IPS-NIHi11 (cell line): ENCODE measurements around the gene FAM107B.
"Not testable (repeated sequence)": the region's sequence is repeated elsewhere in the genome, so short reads cannot be mapped to it uniquely, and the experiment has no call there.

ENCODE experiments used
- DNase-seq: peaks from one replicate; pipeline ENCODE4 v3.0.0; 2012; ENCODE audit warnings: mixed read lengths, low spot score

Gene FAM107B

DNA sequence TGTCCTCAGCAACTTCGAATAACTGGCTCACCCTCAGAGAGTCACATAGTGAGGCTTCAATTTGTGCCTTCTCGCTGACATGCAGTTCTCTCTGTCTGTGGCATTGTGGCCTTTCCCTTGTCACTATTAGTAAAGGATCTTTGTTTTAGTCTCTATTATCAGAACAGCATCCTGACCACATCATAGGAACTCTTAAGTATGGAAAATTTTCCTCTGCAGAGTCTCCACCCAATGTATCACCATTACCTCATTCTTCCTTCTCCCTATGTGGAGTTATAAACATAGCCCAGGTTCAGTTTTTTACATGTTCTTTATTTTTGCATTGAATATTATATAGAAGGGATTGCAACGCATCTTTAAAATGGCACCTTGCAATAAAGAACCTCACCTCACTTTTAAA lies 112.9 kb downstream of the FAM107B start:
- DNase-seq = no peak

DNA sequence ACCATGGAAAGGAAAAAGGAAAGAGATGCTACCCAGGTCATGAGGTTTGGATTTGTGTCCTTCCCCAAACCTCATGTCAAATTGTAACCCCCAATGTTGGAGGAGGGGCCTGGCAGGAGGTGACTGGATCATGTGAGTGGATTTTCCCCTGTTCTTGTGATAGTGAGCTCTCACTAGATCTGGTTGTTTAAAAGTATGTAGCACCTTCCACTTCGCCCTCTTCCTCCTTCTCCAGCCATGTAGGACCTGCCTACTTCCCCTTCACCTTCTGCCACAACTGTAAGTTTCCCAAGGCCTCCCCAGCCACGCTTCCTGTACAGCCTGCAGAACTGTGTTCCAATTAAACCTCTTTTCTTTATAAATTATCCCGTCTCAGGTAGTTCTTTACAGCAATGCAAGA lies 113.9 kb downstream of the FAM107B start:
- no peak for DNase-seq

DNA sequence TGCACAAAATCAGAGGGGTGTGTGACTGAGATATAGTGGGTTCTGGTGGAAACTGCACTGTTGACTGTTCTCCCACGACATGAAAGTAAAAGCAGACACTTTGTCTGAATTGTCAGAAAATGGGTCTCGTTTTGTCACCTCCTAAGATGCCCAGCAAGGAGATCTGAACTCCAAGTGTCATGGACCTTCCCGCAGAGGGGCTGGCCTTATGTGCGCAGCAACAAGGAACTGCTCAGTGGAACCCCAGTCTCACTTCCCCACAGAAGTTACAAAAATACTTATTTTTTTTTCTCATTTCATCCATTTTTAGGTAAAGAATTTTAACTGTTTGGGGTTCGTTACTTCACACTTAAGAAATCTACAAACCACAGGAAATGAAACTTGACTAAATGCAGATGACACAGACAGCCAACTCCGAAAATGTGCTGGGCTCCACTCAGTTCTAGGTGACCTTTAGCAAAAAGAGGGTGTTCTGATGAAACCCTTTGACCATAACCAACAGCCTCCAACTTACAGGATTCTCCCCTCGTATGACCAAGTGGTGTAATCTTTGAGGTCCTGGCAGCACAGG lies 115.0 kb downstream of the FAM107B start:
- no peak for DNase-seq

DNA sequence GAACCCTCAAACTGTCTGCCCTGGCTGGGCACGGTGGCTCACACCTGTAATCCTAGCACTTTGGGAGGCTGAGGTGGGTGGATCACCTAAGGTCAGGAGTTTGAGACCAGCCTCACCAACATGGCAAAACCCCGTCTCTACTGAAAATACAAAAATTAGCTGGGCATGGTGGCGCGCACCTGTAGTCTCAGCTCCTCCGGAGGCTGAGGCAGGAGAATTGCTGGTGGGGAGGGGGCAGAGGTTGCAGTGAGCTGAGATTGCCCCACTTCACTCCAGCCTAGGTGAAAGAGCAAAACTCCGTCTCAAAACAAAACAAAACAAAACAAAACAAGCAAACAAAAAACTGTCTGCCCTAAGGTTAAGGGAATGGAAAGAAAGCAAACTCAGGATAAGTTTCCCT lies 115.6 kb downstream of the FAM107B start:
- DNase-seq = not testable (repeated sequence)

DNA sequence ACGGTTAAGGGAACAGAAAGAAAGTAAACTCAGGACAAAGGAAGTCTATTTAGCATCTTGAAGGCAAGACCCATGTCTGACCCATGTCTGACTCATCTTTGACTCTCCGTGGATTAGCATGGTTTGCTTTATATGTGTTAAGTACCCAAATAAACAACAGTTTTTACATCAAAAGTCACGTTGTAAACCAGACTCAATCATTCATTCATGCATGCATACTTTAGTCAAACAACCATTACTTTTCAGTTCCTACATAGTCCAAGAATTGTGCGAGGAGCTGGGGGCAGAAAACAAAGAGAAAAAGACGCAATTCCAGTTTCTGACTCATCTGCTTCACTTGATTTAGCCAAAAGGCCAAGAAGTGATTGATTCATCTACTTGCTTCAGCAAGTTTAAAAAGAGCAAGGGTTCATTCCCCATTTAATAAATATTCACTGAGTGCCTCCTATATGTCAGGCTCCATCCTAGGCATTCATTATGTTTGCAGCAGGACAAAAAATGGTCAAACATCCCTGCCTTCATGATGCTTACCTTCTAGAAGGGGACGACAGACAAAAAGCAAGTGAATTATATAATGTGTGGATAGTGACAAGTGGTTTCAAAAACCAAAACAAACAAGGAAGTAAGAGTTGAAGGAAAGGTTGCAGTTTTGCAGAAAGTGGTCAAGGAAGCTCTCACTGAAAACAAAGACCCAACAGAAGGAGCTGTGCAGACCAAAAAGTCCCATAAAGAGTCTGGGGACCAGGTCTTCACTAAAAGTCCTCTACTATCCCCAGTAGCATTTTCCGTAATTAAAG lies 116.2 kb downstream of the FAM107B start:
- no peak for DNase-seq

DNA sequence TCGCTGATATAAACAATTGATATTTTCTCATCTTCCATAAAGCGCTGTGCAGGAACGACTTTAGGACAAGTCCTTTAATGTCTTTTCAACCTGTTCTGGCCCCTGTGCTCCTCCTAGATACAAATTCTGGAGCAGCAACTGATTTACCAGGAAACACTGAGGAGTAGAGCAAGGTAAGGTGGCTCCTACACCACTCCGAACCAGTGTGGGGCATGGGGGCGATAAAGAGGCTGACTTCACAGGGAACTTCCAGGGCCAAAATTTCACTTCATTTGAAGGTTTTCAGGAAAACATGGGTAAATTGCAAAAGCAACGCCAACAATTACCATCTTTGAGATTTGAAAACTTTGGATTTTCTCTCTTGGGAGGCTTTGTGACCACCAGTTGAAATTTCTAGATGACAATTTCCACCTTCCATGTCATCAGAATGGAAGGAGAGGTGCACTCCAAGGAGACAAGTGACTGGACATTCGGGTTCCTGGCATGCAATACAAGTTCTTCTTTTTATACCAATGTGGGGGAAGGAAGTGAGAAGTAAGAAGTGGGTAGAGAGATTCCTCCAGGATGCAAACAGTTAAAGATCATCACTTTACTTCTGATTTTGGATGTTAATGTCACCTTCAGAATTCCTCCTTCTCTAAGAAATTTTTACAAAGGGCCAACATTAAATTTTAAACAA lies 118.5 kb downstream of the FAM107B start:
- DNase-seq = no peak

DNA sequence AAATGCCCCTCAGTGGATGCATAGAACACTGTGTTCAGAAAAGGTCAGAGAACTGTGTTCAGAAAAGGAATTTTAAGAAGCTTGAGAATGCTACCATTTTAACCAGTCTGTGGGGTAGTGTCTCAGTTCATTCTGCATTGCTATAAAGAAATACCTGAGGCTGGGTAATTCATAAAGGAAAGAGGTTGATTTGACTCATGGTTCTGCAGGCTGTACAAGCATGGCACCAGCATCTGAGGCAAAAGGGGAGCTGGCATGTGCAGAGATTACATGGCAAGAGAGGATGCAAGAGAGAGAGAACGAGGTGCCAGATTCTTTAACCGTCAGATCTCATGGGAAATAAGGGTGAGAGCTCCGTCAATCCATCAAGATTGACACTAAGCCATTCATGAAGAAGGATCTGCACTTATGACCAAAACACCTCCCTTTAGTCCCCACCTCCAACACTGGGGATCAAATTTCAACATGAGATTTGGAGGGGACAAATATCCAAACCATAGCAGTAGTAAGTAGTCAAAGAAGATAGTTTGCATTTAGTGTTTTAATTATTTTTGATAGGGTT lies 119.8 kb downstream of the FAM107B start:
- no peak for DNase-seq

DNA sequence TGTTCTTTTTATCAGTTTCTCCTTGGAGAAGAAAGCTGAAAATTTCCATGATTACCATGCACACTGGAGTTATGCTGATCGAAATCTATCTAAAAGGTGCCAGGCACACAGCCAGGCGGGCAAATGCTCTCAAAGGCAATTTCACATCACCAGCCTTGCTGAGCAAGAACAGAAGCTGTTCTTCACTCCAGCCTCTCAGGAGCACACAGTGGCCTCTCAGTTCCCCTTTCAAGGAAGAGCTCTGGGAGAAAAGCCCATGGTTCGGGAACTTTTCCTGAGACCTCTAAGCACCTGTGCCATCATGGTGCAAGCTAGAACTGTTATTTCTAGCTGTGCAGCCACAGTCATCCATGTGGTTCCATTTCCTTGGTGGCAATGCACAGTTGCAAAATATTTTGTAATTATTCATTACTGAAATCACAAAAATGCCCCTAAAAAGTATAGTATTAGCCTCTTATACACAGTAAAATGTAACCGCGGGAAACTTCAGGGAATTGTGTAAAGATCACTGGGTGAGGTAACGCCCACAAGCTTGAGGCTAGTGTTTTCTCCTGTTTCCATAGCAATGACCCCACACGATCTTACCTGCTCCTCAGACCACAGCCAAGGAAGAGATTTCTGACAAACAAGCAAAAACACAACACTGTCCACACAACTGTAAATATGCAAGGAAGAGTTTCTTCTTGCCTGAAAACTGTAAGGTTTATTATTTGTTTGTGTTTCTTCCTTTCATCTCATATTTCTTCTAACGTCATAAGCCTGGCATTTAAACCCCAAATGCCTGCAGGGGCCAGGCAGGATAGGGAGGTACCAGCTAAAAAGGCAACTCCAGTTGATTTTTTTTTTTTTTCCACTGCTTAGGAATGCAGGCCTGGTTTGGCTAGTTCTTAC lies 121.2 kb downstream of the FAM107B start:
- peak; percentile 62 for DNase-seq

DNA sequence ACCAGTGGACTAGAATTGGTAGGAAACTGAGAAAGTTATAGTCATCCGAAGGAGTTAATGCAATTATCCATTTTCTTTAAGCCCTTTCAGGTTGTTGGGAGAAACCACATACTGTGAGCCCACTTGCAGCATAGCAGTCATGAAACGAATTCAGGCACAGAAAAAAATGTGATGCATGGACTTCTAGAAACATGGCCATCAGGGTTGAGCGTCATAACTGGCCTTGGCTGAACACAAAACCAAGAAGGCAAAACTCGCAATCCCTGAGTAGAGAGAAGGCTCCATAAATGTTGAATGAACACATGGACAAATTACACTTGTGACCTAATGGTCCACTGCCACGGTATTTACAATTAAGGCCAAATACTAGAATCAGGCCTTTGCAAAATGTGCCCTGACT lies 121.9 kb downstream of the FAM107B start:
- no peak for DNase-seq

DNA sequence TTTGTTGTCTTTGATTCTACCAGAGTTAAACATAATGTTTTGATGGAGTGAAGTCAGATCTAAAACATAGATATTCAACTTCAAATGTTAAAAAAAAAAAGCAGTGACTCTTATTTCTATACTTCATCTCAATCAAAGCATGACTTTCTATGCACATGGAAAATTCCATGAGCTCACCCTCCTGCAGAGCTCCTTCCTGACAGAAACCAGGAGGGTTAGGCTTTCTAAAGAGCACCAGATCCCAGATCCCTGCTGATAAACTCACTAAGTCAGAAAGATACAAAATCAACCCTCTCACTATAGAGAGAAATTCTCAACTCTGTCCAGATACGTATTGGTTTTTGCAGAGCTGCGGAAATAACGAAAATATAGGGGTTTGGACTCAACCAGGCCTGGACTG lies 122.6 kb downstream of the FAM107B start:
- no peak for DNase-seq

DNA sequence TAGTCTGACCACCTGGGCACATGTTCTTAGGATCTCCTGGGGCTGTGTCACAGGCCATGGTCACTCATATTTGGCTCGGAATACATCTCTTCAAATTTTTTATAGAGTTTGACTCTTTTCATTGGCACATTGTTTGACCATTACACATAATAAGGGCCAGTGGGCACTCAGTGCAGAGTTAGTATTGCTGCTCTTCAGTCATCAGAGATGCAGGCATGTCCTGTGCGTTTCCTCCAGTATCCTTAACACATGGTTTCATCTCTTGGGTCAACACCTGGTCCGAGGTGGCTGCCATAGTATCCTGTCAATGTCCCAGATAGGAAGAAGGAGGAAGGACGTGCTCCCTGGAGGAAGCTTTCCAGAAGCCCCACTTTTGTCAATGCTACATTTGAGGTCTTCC lies 125.0 kb downstream of the FAM107B start:
- no peak for DNase-seq

DNA sequence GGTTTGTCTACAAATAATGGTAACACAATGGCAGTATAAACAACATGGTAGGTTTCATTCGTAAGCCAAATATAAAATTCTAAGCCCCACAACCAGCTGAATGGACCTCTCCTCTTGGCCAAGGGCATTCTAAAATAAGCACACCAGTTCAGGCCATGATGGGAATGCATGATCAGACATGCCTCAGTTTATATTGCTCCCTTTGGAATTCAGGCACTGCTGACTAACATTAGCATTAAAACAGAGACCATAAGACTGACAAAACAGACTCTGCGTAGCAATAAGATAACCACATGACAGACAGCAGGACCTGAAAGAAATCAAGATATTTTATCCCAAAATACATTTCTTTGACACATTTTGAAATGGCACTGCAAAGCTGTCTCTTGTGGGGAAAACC lies 125.8 kb downstream of the FAM107B start:
- DNase-seq = no peak

DNA sequence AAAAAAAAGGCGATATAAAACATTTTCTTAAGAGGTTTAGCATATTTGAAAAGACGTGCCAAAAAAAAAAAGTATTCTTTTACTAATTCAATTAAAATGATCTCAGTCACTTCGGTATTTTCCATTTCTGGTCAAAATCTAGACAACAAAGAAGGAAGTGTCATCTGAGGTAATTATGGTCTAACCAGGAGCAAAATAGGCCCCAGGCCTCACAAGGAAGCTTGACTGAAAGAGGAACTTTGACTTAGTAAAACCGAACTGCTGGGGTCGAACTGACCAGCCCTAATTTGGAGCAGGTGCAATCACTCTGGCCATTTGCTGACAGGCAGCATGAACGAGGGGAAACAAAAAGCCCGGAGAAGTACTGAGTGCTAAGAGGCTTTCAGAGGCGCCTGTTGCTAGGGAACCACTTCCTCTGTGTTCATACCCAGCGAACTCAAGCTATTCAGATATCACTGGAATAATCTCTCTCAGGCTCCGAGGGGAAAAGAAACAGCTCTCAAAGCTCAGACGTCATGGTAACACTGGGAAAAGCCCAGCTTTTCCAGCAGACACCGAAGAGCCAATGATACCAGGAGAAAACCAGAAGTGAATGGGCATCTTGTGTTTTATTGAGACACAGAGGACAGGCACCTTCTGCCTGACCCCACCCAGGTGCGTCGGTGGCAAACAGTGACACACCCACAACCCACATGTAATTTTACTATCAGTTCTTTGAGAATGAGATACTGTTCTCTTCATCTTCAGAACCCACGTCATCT lies 126.5 kb downstream of the FAM107B start:
- DNase-seq = peak; percentile 50

DNA sequence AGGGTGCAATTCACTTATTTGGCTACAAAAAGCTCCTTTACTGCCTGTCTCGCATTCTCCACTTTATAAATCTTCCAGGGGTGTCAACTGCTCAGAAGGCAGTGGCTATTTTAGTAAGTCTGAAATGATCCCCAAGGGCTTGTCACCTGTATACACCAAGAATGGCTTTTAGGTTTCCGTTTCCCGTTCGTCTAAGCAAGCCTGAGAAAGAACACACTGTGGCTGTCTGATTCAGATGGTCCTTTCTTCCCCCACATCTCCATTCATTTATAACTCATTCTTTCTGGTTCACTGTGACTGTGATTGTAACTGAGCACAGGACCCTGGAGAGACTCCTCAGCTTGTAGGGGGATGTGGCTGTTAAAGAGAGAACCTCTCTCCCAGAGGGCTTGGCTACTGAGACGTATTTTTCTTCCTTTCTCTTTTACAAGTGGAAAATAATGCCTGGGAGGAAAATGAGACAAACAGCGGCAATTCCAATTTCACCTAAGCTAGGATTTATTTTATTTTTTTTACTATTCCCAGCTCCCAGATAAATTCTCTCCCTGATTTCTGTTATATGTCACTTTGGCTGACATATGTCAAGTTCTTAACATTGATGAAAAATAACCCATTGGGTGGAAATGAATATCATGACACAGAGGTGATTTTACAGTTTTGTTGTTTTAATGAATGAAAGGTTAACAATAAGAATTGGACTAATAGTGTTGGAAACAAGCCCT lies 129.3 kb downstream of the FAM107B start:
- DNase-seq = no peak

DNA sequence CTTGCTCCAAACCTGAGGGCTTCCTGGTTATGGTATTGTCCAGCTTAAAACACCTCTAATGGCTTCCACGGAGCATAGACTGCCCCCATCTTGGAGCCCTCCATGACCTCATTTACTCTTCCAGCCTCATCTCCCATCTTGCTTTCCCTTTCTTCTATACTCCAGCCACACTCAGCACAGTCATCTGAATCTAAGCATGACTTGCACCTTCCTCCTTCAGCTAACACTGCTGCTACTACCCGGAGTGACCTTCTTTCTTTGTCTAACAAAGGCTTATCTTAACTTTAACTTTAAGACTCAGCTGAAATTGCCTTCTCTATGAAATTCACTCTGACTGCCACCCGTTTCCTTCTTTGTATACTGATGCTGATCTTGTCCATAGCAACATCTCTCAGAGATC lies 135.1 kb downstream of the FAM107B start:
- DNase-seq = no peak

DNA sequence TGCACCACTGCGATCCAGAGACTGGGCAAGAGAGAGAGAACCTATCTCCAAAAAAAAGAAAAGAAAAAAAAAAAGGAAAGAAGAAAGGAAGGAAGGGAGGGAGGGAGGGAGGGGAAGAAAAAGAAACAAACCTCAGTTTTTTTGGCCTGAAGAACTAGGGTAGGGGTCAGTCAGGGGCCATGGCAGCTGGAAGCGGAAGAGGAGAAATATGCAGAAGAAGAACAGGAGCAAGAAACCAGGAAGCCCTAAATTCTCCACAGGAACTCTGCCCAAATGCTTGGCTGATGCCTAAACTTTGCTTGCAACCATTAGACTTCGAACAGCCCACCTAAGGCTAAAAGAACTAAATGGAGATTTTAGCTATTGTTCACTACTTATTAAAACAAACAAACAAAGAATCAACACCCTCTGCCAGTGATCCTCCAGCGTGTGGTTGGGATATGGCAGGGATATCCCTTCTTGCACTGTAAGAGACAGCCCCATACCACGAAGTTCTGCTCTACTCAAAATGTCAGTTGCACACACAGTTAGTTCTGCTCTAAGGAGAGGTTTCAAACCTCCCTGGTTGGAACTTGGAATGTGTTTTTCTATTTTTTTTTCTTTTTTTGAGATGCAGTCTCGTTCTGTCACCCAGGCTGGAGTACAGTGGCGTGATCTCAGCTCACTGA lies 139.5 kb downstream of the FAM107B start:
- no peak for DNase-seq

DNA sequence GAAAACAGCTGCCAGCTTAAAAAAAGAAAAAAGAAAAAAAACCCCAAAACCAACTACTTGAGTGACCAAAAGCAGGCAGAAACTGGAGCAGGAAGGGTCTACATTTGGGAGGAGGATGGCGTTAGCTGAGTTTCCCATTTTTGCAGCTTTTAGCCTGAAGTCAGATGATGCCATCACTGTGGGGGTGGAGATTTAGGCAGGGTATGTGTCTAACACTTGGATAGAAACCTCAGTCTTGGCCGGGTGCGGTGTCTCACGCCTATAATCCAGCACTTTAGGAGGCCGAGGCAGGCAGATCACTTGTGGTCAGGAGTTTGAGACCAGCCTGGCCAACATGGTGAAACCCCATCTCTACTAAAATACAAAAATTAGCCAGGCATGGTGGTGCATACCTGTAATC lies 140.1 kb downstream of the FAM107B start:
- DNase-seq = not testable (repeated sequence)

DNA sequence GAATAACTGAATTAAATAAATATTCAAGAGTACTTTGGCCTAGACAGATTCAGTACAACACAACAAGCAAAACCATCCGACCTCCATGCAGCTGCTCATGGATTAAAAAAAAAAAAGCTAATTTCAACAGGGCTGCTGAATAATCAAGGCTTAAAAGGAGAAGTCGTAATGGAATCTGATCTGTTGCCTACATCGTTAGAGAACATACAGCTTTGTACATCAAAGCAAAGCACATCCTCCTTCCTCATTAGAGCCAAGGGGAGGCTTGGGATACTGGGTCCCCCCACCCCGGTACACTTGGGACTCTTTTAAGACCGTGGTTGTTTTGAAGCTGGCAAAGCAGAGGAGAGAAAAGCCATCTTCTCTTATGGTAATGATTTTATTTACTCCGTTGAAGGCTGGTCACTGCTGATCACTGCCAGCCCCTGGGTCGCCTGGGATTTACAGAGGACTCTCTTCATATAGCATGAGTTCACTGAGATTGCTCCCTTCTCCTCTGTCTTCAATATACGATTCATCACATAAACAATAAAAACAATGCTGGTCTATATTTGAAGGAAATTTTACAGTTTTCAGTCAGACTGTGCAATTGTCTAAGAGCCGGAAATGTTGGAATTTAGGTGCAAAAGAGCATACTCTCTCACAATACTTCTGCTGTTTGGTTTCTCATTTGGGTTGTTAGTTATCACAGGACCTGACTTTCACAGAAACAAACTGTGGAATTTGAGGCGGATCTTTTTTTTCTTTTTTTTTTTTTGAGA lies 148.8 kb downstream of the FAM107B start:
- DNase-seq = no peak

DNA sequence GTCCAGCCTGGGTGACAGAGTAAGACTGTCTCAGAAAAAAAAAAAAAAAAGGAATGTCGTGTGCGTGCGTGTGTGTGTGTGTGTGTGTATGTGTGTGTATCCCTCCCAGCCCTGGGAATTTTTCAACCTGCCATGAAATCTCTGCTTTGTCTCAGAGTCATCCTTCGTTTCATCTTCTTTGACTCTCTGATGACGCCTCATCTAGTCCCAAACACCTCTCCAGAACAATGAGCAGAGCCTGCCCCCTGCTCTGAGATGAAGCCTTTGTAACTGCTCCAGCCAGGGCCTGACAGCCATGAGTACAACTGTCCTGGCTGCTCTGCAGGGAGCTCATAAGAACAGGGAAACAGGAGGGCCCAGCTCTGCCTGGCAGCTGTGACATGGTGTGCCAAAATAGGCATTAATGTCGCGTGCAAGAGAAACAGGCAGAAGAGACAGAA lies 149.5 kb downstream of the FAM107B start:
- no peak for DNase-seq
